Testis (tissue), 2 donors: ENCODE results near the gene C3.

Experiments used
- CTCF ChIP-seq, 3 experiments: fragments of 450-650 bp in 2 of 3; fragments of 200-600 bp in 1 of 3; sonication (generic) in 1 of 3; IDR thresholded peaks; one replicate each; pipeline ENCODE4 v1.5.1; 2016 to 2019; ENCODE audit warnings: antibody characterized with exemption in 3 of 3, mild to moderate bottlenecking in 2 of 3, moderate library complexity in 1 of 3
- POLR2A ChIP-seq: fragments of 450-650 bp; IDR thresholded peaks from one replicate; pipeline ENCODE4 v1.6.1; 2017; ENCODE audit warnings: antibody characterized with exemption, mild to moderate bottlenecking, moderate library complexity

- TF ChIP-seq POLR2A: no peak
- no peak for TF ChIP-seq CTCF (IDR thresholded peaks at IDR 0.05)
These were observed 55.5 kb downstream of the C3 start for GRCh38 chr19:6664916-6665315.
